ENCODE measurements around the gene CTNNBL1. TPM values are rescaled to one million over a fixed set of nuclear protein-coding genes. Genes with fewer than 3 reads are reported as not detected.

CTNNBL1 gene
- total RNA-seq, 4 donors from 2014 or later, result 11.5 to 57.2 (median 35.2) TPM

DNA sequence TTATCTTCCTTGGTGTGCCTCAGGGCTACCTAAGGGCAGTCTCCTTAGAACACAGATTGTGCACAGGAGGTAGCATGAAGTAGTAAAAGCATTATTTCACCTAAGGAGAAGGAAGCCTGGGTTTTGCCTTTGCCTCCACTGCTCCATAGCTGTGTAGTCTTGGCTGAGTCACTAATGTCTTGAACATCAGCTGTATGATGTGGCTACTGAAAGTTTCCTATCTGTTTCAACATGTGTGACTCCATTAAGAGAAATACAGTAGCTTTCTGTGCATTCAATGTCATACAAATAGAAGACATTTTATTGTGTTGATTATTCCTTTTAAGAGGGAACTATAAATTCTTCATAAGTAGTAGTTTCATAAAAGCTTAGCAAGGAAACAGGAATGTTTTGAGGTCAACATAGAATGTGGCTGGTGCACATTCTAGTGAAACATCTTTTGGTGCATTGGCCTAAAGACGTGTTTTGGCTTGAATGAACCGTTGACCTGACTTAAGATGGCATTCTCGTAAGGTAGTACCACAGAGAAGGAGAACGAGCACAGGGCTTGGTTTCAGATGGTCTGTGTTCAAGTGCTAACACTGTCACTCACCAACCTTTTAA, 70.6 kb downstream of the CTNNBL1 start:
- no peak for DNase-seq
- intact Hi-C loops (cut with DNase I; ENCODE audit: low total_unique reads), result no loop called here
- H3K27ac ChIP-seq, result no peak overlapping the region
- H3K9me3 ChIP-seq, result no peaks in the 10 kb centered on the region
- H3K4me1 ChIP-seq, result no peaks in the 10 kb centered on the region
- no peaks in the 10 kb centered on the region for H3K27me3 ChIP-seq
- no peak for TF ChIP-seq POLR2A (IDR thresholded peaks at IDR 0.05)
- TF ChIP-seq, protein P1, sequence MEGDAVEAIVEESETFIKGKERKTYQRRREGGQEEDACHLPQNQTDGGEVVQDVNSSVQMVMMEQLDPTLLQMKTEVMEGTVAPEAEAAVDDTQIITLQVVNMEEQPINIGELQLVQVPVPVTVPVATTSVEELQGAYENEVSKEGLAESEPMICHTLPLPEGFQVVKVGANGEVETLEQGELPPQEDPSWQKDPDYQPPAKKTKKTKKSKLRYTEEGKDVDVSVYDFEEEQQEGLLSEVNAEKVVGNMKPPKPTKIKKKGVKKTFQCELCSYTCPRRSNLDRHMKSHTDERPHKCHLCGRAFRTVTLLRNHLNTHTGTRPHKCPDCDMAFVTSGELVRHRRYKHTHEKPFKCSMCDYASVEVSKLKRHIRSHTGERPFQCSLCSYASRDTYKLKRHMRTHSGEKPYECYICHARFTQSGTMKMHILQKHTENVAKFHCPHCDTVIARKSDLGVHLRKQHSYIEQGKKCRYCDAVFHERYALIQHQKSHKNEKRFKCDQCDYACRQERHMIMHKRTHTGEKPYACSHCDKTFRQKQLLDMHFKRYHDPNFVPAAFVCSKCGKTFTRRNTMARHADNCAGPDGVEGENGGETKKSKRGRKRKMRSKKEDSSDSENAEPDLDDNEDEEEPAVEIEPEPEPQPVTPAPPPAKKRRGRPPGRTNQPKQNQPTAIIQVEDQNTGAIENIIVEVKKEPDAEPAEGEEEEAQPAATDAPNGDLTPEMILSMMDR (IDR thresholded peaks at IDR 0.05), result no peak
- no peaks in the 10 kb centered on the region for H3K36me3 ChIP-seq
- H3K4me3 ChIP-seq, result no peak overlapping the region

DNA sequence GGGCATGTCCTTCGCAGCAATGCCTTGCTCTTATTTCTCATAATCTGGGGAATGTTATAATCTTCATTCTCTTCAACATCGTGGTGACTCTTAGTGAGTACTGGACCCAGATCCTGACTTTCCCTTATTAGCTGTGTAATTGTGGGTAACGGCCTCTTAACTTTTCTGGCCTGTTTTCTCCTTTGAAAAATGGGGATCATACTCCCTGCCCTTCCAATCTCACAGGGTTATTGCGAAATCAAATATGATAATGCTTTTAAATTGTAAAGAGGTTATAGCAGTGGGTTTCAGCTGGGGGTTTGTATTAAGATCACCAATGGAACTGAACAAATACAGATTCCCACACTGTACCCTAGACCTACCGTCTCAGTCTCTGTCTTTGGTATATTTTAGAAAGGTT, 77.1 kb downstream of the CTNNBL1 start:
- Histone ChIP-seq H3K36me3 (no peaks in the 10 kb centered on the region), H3K4me1 (no peaks in the 10 kb centered on the region), H3K27ac (no peak overlapping the region), H3K27me3 (no peaks in the 10 kb centered on the region), H3K9me3 (no peaks in the 10 kb centered on the region), H3K4me3 (no peak overlapping the region)
- intact Hi-C loops (cut with DNase I; ENCODE audit: low total_unique reads), result no loop called here
- DNase-seq, result no peak
- TF ChIP-seq, protein P1 (IDR thresholded peaks at IDR 0.05), result no peak
- no peak for TF ChIP-seq POLR2A (IDR thresholded peaks at IDR 0.05)

DNA sequence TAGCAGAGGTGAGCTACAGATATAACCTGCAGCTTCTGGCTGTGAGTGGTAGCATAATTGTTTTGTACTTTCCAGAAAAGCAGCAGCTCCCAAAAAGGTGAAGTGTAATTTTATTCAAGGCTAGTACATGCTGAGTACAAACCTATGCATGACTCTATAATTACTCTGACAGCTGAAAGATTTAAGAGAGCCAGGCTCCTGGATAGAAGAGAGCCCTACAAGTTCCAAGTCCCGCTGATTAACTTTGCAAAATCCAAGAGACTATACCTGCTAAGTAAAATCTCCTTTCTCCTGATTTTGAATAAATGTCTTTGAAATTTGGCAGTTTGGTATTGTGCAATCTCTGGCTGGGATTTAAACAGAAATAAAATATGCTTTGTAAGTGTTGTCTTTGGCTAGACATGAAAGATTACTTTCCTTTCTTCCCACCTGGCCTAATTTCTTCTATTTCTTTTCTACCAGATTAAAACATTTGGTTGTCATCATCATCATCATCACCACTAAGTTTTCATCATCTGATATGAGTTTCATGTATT, 79.5 kb downstream of the CTNNBL1 start:
- DNase-seq, result no peak
- H3K27me3 ChIP-seq, result no peaks in the 10 kb centered on the region
- H3K4me3 ChIP-seq, result no peak overlapping the region
- TF ChIP-seq, protein P1 (IDR thresholded peaks at IDR 0.05), result no peak
- no peaks in the 10 kb centered on the region for H3K4me1 ChIP-seq
- no peaks in the 10 kb centered on the region for H3K9me3 ChIP-seq
- H3K27ac ChIP-seq, result no peak overlapping the region
- H3K36me3 ChIP-seq, result no peaks in the 10 kb centered on the region
- intact Hi-C loops (cut with DNase I; ENCODE audit: low total_unique reads), result no loop called here

DNA sequence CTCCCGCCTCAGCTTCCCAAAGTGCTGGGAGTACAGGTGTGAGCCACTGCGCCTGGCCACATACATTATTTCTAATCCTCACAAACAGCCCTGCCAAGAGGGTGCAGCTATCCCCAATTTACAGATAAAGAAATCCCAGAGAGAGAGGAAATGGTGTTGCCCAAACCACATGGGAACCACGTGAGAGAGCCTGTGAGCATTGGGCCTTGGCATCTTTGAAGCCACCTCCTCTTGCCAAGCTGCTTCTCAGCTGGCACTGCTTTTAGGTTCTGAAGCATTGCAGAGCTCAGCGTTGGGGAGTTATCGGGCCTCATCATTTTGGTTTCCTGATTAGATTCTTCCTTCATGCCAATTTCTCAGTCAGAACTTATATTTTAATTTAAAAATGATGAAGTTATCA, 80.3 kb downstream of the CTNNBL1 start:
- no peaks in the 10 kb centered on the region for H3K9me3 ChIP-seq
- no peak overlapping the region for H3K27ac ChIP-seq

DNA sequence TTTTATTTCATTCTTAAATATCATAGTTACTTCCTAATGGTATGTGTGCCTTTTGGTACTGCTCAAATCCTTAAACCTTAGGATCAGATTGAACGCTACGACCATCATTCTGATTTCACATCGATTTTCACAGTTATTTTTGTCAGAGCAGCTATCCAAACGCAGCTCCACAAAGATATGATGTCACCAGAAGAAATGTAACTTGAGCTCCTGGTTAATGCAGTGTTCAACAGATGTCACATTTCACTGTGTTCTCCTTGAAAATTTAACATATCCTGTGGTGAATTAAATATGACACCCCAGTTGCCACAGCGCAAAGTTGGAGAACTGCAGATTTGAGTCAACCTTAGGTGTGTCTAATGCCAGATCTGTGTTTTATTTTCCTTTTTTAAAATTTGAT, 81.4 kb downstream of the CTNNBL1 start:
- intact Hi-C loops (cut with DNase I; ENCODE audit: low total_unique reads), result no loop called here
- Histone ChIP-seq H3K9me3 (no peaks in the 10 kb centered on the region), H3K27ac (no peak overlapping the region), H3K27me3 (no peaks in the 10 kb centered on the region), H3K36me3 (no peaks in the 10 kb centered on the region), H3K4me1 (no peaks in the 10 kb centered on the region), H3K4me3 (no peak overlapping the region)
- TF ChIP-seq, protein P1 (IDR thresholded peaks at IDR 0.05), result no peak
- no peak for TF ChIP-seq POLR2A (IDR thresholded peaks at IDR 0.05)
- DNase-seq, result no peak

More for the DNA sequence above, 80.3 kb downstream of the CTNNBL1 start:
- intact Hi-C loops (cut with DNase I; ENCODE audit: low total_unique reads), result no loop called here
- H3K4me1 ChIP-seq, result no peaks in the 10 kb centered on the region
- no peaks in the 10 kb centered on the region for H3K27me3 ChIP-seq
- TF ChIP-seq, protein P1 (IDR thresholded peaks at IDR 0.05), result no peak
- no peak for TF ChIP-seq POLR2A (IDR thresholded peaks at IDR 0.05)
- DNase-seq, result no peak
- H3K4me3 ChIP-seq, result no peak overlapping the region
- no peaks in the 10 kb centered on the region for H3K36me3 ChIP-seq

All from uterus (tissue), 4 donors.